ENCODE results near the gene ADARB2. TPM values are rescaled to one million over a fixed set of nuclear protein-coding genes. Genes with fewer than 3 reads are reported as not detected.

The ADARB2 gene
- total and polyA plus RNA-seq, 3 donors from 2014 or later = 8.5 to 13.0 (median 10.4) TPM

GRCh38 chr10:1574719-1575118 is 162.6 kb downstream of the ADARB2 start:
- Histone ChIP-seq H3K27ac (no peak overlapping the region), H3K9me3 (no peaks in the 10 kb centered on the region), H3K4me1 (no peaks in the 10 kb centered on the region), H3K27me3 (no peaks in the 10 kb centered on the region), H3K36me3 (ENCODE audit: low read depth, missing control alignments) (no peaks in the 10 kb centered on the region), H3K4me3 (no peak overlapping the region)
- WGBS, 2 donors = 73 to 77% methylated on average over 2 of the region's 2 CpGs
- no peak for TF ChIP-seq POLR2A (IDR thresholded peaks at IDR 0.05)
- TF ChIP-seq CTCF (IDR thresholded peaks at IDR 0.05) = no peak
- intact Hi-C loops (cut with DNase I; ENCODE audit: low total_unique reads) = no loop called here
- no peak for DNase-seq

GRCh38 chr10:1573981-1574380 is 163.3 kb downstream of the ADARB2 start:
- H3K9me3 ChIP-seq = no peaks in the 10 kb centered on the region
- TF ChIP-seq POLR2A (IDR thresholded peaks at IDR 0.05) (no peak), CTCF (IDR thresholded peaks at IDR 0.05) (no peak)
- intact Hi-C loops (cut with DNase I; ENCODE audit: low total_unique reads) = no loop called here
- DNase-seq = no peak
- H3K4me3 ChIP-seq = no peak overlapping the region
- no peaks in the 10 kb centered on the region for H3K4me1 ChIP-seq
- H3K27me3 ChIP-seq = no peaks in the 10 kb centered on the region
- no peaks in the 10 kb centered on the region for H3K36me3 ChIP-seq (ENCODE audit: low read depth, missing control alignments)
- 74 to 83% methylated on average over 12 of the region's 12 CpGs for WGBS, 2 donors
- H3K27ac ChIP-seq = no peak overlapping the region

- Histone ChIP-seq H3K27me3 (no peaks in the 10 kb centered on the region), H3K4me3 (no peak overlapping the region), H3K9me3 (no peaks in the 10 kb centered on the region), H3K4me1 (no peaks in the 10 kb centered on the region), H3K36me3 (ENCODE audit: low read depth, missing control alignments) (no peaks in the 10 kb centered on the region), H3K27ac (no peak overlapping the region)
- TF ChIP-seq POLR2A (IDR thresholded peaks at IDR 0.05) (no peak), CTCF (IDR thresholded peaks at IDR 0.05) (no peak)
- 86 to 94% methylated on average over 12 to 14 of the region's 14 CpGs for WGBS, 2 donors
- no peak for DNase-seq
- intact Hi-C loops (cut with DNase I; ENCODE audit: low total_unique reads) = no loop called here
These were observed 163.9 kb downstream of the ADARB2 start for GRCh38 chr10:1573334-1573969.

- Histone ChIP-seq H3K9me3 (no peaks in the 10 kb centered on the region), H3K4me1 (no peaks in the 10 kb centered on the region), H3K4me3 (no peak overlapping the region), H3K27ac (no peak overlapping the region), H3K36me3 (ENCODE audit: low read depth, missing control alignments) (no peaks in the 10 kb centered on the region), H3K27me3 (no peaks in the 10 kb centered on the region)
- WGBS, 2 donors = 53 to 61% methylated on average over 7 to 10 of the region's 10 CpGs
- no peak for DNase-seq
- no peak for TF ChIP-seq POLR2A (IDR thresholded peaks at IDR 0.05)
- TF ChIP-seq CTCF (IDR thresholded peaks at IDR 0.05) = no peak
- intact Hi-C loops (cut with DNase I; ENCODE audit: low total_unique reads) = no loop called here
These were observed 164.6 kb downstream of the ADARB2 start for GRCh38 chr10:1572519-1573333.

All from testis (tissue), 3 donors.